Measurements from ENCODE around the gene ATP2A1. TPM values are rescaled to one million over a fixed set of nuclear protein-coding genes. Genes with fewer than 3 reads are reported as not detected.

The ATP2A1 gene
- total and polyA plus RNA-seq, 2 of the 8 experiments (the other 6 are each of a cell fraction or from before 2014, with no cell fraction given) = 1.7 to 2.4 TPM

- TF ChIP-seq SP2 (IDR thresholded peaks at IDR 0.05; ENCODE audit: low read length) (peak; percentile 95), HDAC6 (IDR thresholded peaks at IDR 0.05; ENCODE audit: low read depth, low read length) (no peak), RXRA (IDR thresholded peaks at IDR 0.05; ENCODE audit: insufficient read depth, low read depth, low read length) (no peak), GTF2F1 (IDR thresholded peaks at IDR 0.05; ENCODE audit: borderline replicate concordance, low read depth, low read length) (peak; percentile 22; the same call in 1 of the 2 replicates), USF2 (IDR thresholded peaks at IDR 0.05; ENCODE audit: low read length) (no peak), JUN (IDR thresholded peaks at IDR 0.05; ENCODE audit: low read depth, low read length) (no peak), CHD1 (IDR thresholded peaks at IDR 0.05; ENCODE audit: low read depth, low read length) (no peak), PHF8 (conservative IDR thresholded peaks at IDR 0.05; ENCODE audit: low read depth, low read length) (peak; percentile 81), KDM5A (IDR thresholded peaks at IDR 0.05; ENCODE audit: low read length) (peak; percentile 88), EP300 (IDR thresholded peaks at IDR 0.05; ENCODE audit: borderline replicate concordance in 1 of 2, low read depth in 2 of 2, low read length in 2 of 2) (peak in 1 of 2 experiments; percentile 88; a peak in 2 of 3 replicates), JUND (IDR thresholded peaks at IDR 0.05; ENCODE audit: low read length) (peak; percentile 52), ZNF274 (IDR thresholded peaks at IDR 0.05; ENCODE audit: borderline replicate concordance, extremely low read depth, low read length) (no peak), SIX5 (IDR thresholded peaks at IDR 0.05; ENCODE audit: low read depth, low read length) (peak; percentile 64)
Observed at GRCh38 chr16:28846080-28846932, 32.0 kb upstream of the ATP2A1 start, which contains the start of gene TUFM (continued).

All from H1 (cell line).